Breast epithelium (tissue), 3 donors: ENCODE data around the gene MAML3.

Experiments used
- POLR2A ChIP-seq: fragments of 450-650 bp; IDR thresholded peaks from one replicate; pipeline ENCODE4 v1.6.1; 2016; ENCODE audit warnings: antibody characterized with exemption, mild to moderate bottlenecking, moderate library complexity
- TF ChIP-seq, protein P1 (sequence below), 3 donors: fragments of 450-650 bp; IDR thresholded peaks; one replicate each; pipeline ENCODE4 v1.5.1; 2016 to 2017; ENCODE audit warnings: antibody characterized with exemption in 3 of 3, mild to moderate bottlenecking in 3 of 3, moderate library complexity in 3 of 3

DNA sequence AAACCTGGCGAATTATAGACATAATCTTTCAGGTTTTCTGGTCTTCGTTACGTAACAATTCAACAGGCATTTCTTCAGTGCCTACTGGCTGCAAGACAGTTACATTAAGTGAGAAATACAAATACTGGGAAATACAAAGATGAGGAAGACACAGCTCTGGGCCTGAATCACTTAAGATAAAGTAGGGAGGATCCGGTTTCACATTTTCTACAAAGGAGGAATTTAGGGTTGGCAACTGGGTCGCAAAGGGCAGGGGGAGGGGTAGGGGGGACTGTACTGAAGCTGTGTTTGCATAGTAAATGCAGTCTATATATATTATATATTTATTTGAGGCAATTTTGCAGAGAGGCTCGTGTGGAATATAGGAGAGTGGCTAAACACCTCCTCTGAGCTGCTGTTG is 107.4 kb downstream of the MAML3 start:
- TF ChIP-seq, protein P1, sequence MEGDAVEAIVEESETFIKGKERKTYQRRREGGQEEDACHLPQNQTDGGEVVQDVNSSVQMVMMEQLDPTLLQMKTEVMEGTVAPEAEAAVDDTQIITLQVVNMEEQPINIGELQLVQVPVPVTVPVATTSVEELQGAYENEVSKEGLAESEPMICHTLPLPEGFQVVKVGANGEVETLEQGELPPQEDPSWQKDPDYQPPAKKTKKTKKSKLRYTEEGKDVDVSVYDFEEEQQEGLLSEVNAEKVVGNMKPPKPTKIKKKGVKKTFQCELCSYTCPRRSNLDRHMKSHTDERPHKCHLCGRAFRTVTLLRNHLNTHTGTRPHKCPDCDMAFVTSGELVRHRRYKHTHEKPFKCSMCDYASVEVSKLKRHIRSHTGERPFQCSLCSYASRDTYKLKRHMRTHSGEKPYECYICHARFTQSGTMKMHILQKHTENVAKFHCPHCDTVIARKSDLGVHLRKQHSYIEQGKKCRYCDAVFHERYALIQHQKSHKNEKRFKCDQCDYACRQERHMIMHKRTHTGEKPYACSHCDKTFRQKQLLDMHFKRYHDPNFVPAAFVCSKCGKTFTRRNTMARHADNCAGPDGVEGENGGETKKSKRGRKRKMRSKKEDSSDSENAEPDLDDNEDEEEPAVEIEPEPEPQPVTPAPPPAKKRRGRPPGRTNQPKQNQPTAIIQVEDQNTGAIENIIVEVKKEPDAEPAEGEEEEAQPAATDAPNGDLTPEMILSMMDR (IDR thresholded peaks at IDR 0.05): no peak
- TF ChIP-seq POLR2A: no peak
